ENCODE data around the gene ATP9B. TPM values are rescaled to one million over a fixed set of nuclear protein-coding genes. Genes with fewer than 3 reads are reported as not detected.
"Not testable (repeated sequence)": the region's sequence is repeated elsewhere in the genome, so short reads cannot be mapped to it uniquely, and the experiment has no call there.

ATP9B gene
- total RNA-seq, 2 experiments from 2014 or later, result 61.9 to 63.5 TPM

GRCh38 chr18:79326413-79327198 is 257.4 kb downstream of the ATP9B start:
- intact Hi-C loops (cut with DNase I, micrococcal nuclease), result no loop called here
- no peaks in the 10 kb centered on the region for H3K27me3 Mint-ChIP-seq
- H3K4me1 Mint-ChIP-seq (ENCODE audit: low read depth), result no peaks in the 10 kb centered on the region
- peaks cover 2% of the 10 kb centered on the region for H3K9me3 Mint-ChIP-seq
- CTCF ChIA-PET, result no interaction called here
- peak in 1 of 14 experiments; percentile 44 for DNase-seq
- peaks cover 65% of the 10 kb centered on the region for H3K36me3 Mint-ChIP-seq (ENCODE audit: low read depth)
- H3K27ac Mint-ChIP-seq, result peak overlapping the region; percentile 8
- no peaks in the 10 kb centered on the region for H3K4me1 ChIP-seq (ENCODE audit: insufficient read depth, low read length)
- POLR2A ChIA-PET, result no interaction called here
- H3K9me3 ChIP-seq (ENCODE audit: control insufficient read depth in 1 of 2, insufficient read depth in 1 of 2, low read length in 2 of 2), result peaks cover 0 to 14% of the 10 kb centered on the region in 2 experiments
- no peak for TF ChIP-seq CTCF (IDR thresholded peaks at IDR 0.05)
- H3K27me3 ChIP-seq (ENCODE audit: control insufficient read depth in 1 of 2, insufficient read depth in 2 of 2, low read length in 2 of 2), result no peaks in the 10 kb centered on the region
- peaks cover 41% of the 10 kb centered on the region for H3K36me3 ChIP-seq (ENCODE audit: insufficient read depth, low read length)
- H3K4me3 Mint-ChIP-seq, result no peak overlapping the region
- ATAC-seq (ENCODE audit: poor library complexity), result no peak
- H3K27ac ChIP-seq (ENCODE audit: low read depth in 1 of 2, low read length in 2 of 2), result no peak overlapping the region
- no peak overlapping the region for H3K4me3 ChIP-seq (ENCODE audit: low read length)

- Histone ChIP-seq H3K36me3 (ENCODE audit: insufficient read depth, low read length) (peaks cover 41% of the 10 kb centered on the region), H3K27me3 (ENCODE audit: control insufficient read depth in 1 of 2, insufficient read depth in 2 of 2, low read length in 2 of 2) (no peaks in the 10 kb centered on the region), H3K4me1 (ENCODE audit: insufficient read depth, low read length) (no peaks in the 10 kb centered on the region), H3K27ac (ENCODE audit: low read depth in 1 of 2, low read length in 2 of 2) (no peak overlapping the region), H3K9me3 (ENCODE audit: control insufficient read depth in 1 of 2, insufficient read depth in 1 of 2, low read length in 2 of 2) (peaks cover 0 to 14% of the 10 kb centered on the region in 2 experiments), H3K4me3 (ENCODE audit: low read length) (no peak overlapping the region)
- intact Hi-C loops (cut with DNase I, micrococcal nuclease), result no loop called here
- CTCF ChIA-PET, result no interaction called here
- H3K4me1 Mint-ChIP-seq (ENCODE audit: low read depth), result no peaks in the 10 kb centered on the region
- no peak for ATAC-seq (ENCODE audit: poor library complexity)
- peaks cover 2% of the 10 kb centered on the region for H3K9me3 Mint-ChIP-seq
- peaks cover 65% of the 10 kb centered on the region for H3K36me3 Mint-ChIP-seq (ENCODE audit: low read depth)
- H3K27me3 Mint-ChIP-seq, result no peaks in the 10 kb centered on the region
- no peak for TF ChIP-seq CTCF (IDR thresholded peaks at IDR 0.05)
- H3K4me3 Mint-ChIP-seq, result no peak overlapping the region
- peak overlapping the region; percentile 8 for H3K27ac Mint-ChIP-seq
- DNase-seq, result peak in 1 of 14 experiments; percentile 25
- POLR2A ChIA-PET, result no interaction called here
Measured at GRCh38 chr18:79327199-79327721, 258.1 kb downstream of the ATP9B start.

GRCh38 chr18:79327915-79328314 is 258.7 kb downstream of the ATP9B start:
- intact Hi-C loops (cut with DNase I, micrococcal nuclease); ATAC-seq (ENCODE audit: poor library complexity): not testable (repeated sequence)

More at GRCh38 chr18:79327915-79328314, 258.7 kb downstream of the ATP9B start:
- H3K27me3 Mint-ChIP-seq; H3K27ac Mint-ChIP-seq; H3K4me1 Mint-ChIP-seq (ENCODE audit: low read depth); H3K27ac ChIP-seq (ENCODE audit: low read depth in 1 of 2, low read length in 2 of 2); POLR2A ChIA-PET; H3K4me3 ChIP-seq (ENCODE audit: low read length); H3K27me3 ChIP-seq (ENCODE audit: control insufficient read depth in 1 of 2, insufficient read depth in 2 of 2, low read length in 2 of 2); H3K9me3 Mint-ChIP-seq; H3K4me1 ChIP-seq (ENCODE audit: insufficient read depth, low read length); CTCF ChIA-PET; DNase-seq; H3K4me3 Mint-ChIP-seq: not testable (repeated sequence)
- Histone ChIP-seq H3K36me3 (ENCODE audit: insufficient read depth, low read length) (peaks cover 45% of the 10 kb centered on the region), H3K9me3 (ENCODE audit: control insufficient read depth in 1 of 2, insufficient read depth in 1 of 2, low read length in 2 of 2) (peaks cover 0 to 14% of the 10 kb centered on the region in 2 experiments)
- H3K36me3 Mint-ChIP-seq (ENCODE audit: low read depth), result peaks cover 68% of the 10 kb centered on the region

All from CD4-positive, alpha-beta T cell (primary cell).